ENCODE data around the gene NPY4R2.
"Not testable (repeated sequence)": the region's sequence is repeated elsewhere in the genome, so short reads cannot be mapped to it uniquely, and the experiment has no call there.

NPY4R2 gene

GRCh38 chr10:47927147-47927916 lies 8.9 kb downstream of the NPY4R2 start:
- DNase-seq (ENCODE audit: low read depth); H3K4me3 ChIP-seq (ENCODE audit: low read depth, low read length): not testable (repeated sequence)

DNA sequence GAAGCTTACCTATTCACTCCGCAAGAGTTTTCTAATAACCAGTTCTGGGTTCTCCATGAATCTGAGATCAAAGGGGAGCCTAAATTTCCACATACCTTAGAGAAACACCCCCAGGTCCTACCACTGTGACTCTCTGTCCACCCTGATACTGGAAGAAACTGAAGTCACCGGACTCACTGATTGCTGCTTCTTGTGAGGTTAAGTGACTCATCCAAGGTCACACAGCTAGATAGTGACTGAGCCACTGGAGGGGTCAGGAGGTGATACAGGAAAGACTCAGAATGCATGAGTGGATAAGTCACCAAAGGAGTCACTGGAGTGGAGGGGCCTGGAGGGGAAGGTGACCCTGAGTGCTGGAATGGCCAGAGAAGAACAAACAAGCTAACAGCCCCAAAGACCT lies 9.8 kb downstream of the NPY4R2 start:
- DNase-seq (ENCODE audit: low read depth); H3K4me3 ChIP-seq (ENCODE audit: low read depth, low read length): not testable (repeated sequence)

DNA sequence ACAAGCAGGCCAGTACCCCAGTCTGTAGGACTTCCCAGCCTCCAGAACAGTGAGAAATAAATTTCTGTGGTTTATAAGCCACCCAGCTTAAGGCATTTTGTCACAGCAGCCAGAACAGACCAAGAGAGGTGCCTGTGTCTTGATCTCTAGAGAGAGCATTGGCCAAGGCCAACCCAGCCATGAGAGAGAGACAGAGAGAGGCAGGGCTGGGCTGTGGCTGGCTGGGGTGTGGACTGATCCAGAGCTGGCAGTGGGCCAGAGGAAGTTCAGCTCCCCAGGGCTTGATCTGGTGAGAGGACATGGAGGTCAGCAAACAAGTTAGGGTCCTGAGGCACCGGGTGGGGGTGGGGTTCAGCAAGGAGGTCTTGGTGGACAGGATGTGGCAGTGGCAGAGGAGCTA lies 14.4 kb downstream of the NPY4R2 start:
- H3K4me3 ChIP-seq (ENCODE audit: low read depth, low read length); DNase-seq (ENCODE audit: low read depth): not testable (repeated sequence)

DNA sequence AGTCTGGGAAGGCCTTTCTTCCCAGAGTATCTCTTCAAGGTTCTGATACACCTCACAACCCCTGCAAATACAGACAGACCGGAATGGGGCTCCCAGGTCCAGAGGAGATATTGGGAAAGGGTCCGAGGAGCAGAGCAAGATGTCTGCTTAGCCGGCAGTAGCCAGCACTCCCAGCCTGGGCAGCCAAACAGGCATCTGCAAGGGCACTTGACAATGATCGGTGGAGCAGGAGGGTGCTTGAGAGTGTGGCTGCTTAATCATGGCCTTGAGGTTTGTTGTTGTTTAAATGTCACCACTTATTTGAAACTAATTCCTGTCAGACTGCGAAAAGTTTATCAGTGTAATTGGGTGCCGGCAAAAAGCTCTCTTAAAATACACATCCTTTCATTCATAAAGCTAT lies 15.0 kb downstream of the NPY4R2 start:
- not testable (repeated sequence) for H3K4me3 ChIP-seq (ENCODE audit: low read depth, low read length); DNase-seq (ENCODE audit: low read depth)

DNA sequence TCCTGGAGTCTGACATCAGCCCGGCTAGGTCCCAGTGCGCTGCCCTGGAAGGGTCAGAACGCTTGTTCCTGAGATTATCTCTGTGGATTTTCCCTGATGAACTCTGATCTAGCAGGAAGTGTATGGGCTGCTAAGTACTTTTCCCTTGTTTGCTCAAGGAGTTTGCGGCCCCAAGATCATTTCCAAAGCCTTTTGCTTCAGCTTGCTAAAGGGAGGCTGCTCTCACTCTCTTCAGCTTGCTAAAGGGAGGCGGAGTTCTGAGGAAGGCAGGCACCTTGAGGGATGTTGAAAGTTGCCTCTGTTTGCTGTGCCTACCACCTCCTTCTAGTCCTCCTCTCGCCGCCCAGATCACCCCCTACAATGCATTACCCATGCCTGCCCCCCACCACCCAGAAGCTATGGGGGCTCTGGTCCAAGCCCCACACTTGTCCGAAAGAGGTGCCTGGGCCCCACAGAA lies 18.3 kb downstream of the NPY4R2 start:
- not testable (repeated sequence) for DNase-seq (ENCODE audit: low read depth); H3K4me3 ChIP-seq (ENCODE audit: low read depth, low read length)

GRCh38 chr10:47937634-47938033 lies 19.2 kb downstream of the NPY4R2 start:
- not testable (repeated sequence) for DNase-seq (ENCODE audit: low read depth); H3K4me3 ChIP-seq (ENCODE audit: low read depth, low read length)

GRCh38 chr10:47940821-47941220 lies 22.4 kb downstream of the NPY4R2 start:
- H3K4me3 ChIP-seq (ENCODE audit: low read depth, low read length); DNase-seq (ENCODE audit: low read depth): not testable (repeated sequence)

GRCh38 chr10:47941379-47941778 lies 22.9 kb downstream of the NPY4R2 start:
- DNase-seq (ENCODE audit: low read depth) = not testable (repeated sequence)

DNA sequence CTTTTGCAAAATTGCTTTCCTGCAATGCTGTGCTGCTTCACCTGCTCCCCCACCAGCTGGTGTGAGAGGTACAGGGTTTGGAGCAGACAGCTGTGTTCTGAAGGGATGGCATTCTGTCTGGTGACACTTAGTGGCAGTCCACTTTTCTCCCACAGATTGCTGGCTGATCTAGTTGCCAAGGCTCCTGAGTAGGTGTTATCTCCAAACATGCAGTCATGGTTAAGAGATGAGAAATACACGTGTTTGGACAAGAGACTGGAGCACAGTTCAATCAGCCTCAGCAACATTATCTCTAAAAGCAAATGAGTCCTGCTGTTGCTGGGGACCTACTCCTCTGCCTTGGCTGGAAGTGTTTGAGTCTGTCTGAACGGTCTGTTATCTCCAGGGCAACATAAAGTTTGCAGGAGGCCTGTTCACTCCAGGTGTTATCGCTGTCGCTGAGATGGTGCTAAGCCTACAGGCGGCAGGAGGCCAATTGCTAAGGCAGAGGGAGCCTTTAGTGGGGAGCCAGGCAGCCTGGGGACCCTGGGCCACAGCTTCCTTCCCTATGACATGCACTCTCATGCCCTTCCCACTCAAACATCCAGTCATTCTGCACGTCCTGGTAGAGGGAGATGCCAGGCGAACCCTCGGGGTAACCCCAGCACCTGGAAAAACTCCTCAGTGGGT lies 24.0 kb downstream of the NPY4R2 start:
- H3K4me3 ChIP-seq (ENCODE audit: low read depth, low read length); DNase-seq (ENCODE audit: low read depth): not testable (repeated sequence)

More at GRCh38 chr10:47941379-47941778, 22.9 kb downstream of the NPY4R2 start:
- not testable (repeated sequence) for H3K4me3 ChIP-seq (ENCODE audit: low read depth, low read length)

DNA sequence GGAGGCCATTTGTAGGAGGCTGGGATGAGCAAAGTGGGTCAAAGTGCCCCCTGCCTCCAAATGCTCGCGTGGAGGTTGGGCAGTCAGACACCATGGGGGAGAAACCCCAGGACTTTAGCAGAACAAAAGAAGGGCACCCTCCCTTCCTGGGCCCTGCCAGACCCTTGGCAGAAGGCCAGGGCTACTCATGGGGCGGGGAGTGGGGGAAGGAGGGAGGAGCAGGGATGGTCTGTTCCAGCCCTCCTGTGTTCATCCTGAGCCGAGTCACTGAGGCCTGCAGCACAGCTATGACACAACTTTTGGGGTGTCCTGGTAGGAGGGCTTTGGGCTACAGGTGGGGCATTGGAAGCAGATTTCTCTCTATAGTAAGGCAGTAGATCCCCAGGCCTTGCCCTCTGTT lies 24.9 kb downstream of the NPY4R2 start:
- DNase-seq (ENCODE audit: low read depth); H3K4me3 ChIP-seq (ENCODE audit: low read depth, low read length): not testable (repeated sequence)

DNA sequence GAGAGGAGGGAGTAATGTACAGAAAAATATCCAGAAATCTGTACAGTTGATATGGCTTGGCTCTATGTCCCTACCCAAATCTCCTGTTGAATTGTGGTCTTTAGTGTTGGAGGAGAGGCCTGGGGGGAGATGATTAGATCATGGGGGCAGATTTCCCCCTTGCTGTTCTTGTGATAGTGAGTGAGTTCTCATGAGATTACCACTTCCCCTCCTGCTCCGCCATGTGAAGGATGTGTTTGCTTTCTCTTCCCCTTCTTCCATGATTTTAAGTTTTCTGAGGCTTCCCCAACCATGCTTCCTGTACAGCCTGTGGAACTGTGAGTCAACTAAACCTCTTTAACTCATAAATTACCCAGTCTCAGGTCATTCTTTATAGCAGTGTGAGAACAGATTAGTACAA lies 29.0 kb downstream of the NPY4R2 start:
- not testable (repeated sequence) for H3K4me3 ChIP-seq (ENCODE audit: low read depth, low read length); DNase-seq (ENCODE audit: low read depth)

- DNase-seq (ENCODE audit: low read depth); H3K4me3 ChIP-seq (ENCODE audit: low read depth, low read length): not testable (repeated sequence)
Measured at GRCh38 chr10:47957158-47957557, 38.7 kb downstream of the NPY4R2 start.

GRCh38 chr10:47959677-47960076 lies 41.2 kb downstream of the NPY4R2 start:
- DNase-seq (ENCODE audit: low read depth) = not testable (repeated sequence)

GRCh38 chr10:47960699-47961098 lies 42.2 kb downstream of the NPY4R2 start:
- not testable (repeated sequence) for H3K4me3 ChIP-seq (ENCODE audit: low read depth, low read length); DNase-seq (ENCODE audit: low read depth)

More at GRCh38 chr10:47959677-47960076, 41.2 kb downstream of the NPY4R2 start:
- not testable (repeated sequence) for H3K4me3 ChIP-seq (ENCODE audit: low read depth, low read length)

GRCh38 chr10:47962785-47963184 lies 44.3 kb downstream of the NPY4R2 start:
- H3K4me3 ChIP-seq (ENCODE audit: low read depth, low read length); DNase-seq (ENCODE audit: low read depth): not testable (repeated sequence)

GRCh38 chr10:47964280-47965063 lies 46.0 kb downstream of the NPY4R2 start:
- H3K4me3 ChIP-seq (ENCODE audit: low read depth, low read length); DNase-seq (ENCODE audit: low read depth): not testable (repeated sequence)

DNA sequence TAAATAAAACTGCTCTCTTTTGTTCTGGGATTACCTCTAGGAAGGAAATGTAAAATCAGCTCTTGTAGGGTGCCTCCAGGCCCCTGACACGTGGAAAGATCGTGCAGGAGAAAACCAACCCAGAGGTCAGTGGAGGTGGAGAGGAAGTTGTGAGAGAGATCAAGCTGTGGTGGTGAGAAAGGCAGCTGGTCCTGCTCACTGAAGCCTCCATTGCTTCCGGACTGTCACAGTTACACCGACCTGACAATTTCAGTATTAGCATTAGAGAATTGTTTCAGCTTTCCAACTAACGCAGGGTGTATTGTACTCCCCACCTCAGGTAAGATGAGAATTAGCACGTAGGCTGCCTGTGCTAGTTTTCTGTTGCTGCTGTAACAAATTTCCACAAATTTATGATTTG lies 50.5 kb downstream of the NPY4R2 start:
- H3K4me3 ChIP-seq (ENCODE audit: low read depth, low read length) = not testable (repeated sequence)
- DNase-seq (ENCODE audit: low read depth) = peak; percentile 62

DNA sequence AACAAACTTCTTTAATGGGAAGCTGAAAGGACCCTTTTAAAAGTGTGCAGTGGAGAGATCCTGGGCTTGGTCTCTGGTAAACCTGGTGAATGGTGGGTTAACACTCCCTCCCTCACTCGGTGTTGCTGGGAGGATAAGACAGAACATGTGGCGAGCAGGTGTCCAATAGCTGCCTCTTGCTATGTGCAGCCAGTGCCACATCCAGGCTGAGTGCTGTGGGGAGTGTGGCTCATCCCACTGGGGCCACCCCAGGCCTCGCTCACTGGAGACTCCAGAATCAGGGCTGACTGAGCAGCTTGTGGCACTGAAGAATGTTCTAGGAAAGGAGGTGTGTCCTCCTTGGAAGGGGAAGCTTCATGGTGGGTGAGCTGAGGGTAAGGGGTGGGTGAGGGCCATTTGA lies 51.6 kb downstream of the NPY4R2 start:
- DNase-seq (ENCODE audit: low read depth); H3K4me3 ChIP-seq (ENCODE audit: low read depth, low read length): not testable (repeated sequence)

DNA sequence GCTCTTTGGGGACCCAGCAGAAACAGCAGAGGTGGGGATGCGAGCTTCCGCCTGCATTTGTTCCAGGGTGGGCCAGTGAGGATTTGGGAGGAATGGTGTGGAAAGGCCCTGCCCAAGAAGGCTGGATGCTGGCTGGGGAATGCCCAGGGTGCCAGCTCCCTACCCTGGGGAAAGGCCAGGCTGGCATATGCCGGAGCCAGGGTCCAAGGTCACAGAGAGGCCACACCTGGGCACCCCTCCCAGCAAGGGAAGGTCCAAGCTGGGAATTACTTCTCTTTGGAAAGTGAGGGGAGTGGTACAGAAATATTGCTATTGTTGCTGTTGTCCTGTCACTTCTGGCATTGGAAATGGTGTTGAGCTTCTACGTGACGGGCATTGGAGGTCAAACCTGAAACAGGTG lies 53.1 kb downstream of the NPY4R2 start:
- H3K4me3 ChIP-seq (ENCODE audit: low read depth, low read length); DNase-seq (ENCODE audit: low read depth): not testable (repeated sequence)

Data from GM12865 (cell line).